Measurements from ENCODE around the gene CDKL5.

Gene CDKL5

GRCh38 chrX:18461431-18461830 lies 36.0 kb downstream of the CDKL5 start:
- DNase-seq, result no peak

- no peak for DNase-seq
These were observed 39.1 kb downstream of the CDKL5 start for GRCh38 chrX:18464499-18464898.

- no peak for DNase-seq
These were observed 39.6 kb downstream of the CDKL5 start for GRCh38 chrX:18465051-18465450.

- no peak for DNase-seq
These were observed 43.2 kb downstream of the CDKL5 start for GRCh38 chrX:18468599-18468998.

- DNase-seq, result no peak
These were observed 45.9 kb downstream of the CDKL5 start for GRCh38 chrX:18471296-18471695.

- no peak for DNase-seq
These were observed 65.6 kb downstream of the CDKL5 start for GRCh38 chrX:18490806-18491555.

GRCh38 chrX:18491587-18492340 lies 66.4 kb downstream of the CDKL5 start:
- DNase-seq, result no peak

- no peak for DNase-seq
These were observed 109.5 kb downstream of the CDKL5 start for GRCh38 chrX:18534949-18535348.

GRCh38 chrX:18537068-18537467 lies 111.7 kb downstream of the CDKL5 start:
- no peak for DNase-seq

GRCh38 chrX:18537524-18537923 lies 112.1 kb downstream of the CDKL5 start:
- DNase-seq, result no peak

GRCh38 chrX:18542131-18542530 lies 116.7 kb downstream of the CDKL5 start:
- DNase-seq, result no peak

- DNase-seq, result no peak
These were observed 117.5 kb downstream of the CDKL5 start for GRCh38 chrX:18542905-18543304.

GRCh38 chrX:18543738-18544137 lies 118.3 kb downstream of the CDKL5 start:
- no peak for DNase-seq

GRCh38 chrX:18545771-18546170 lies 120.4 kb downstream of the CDKL5 start:
- no peak for DNase-seq

GRCh38 chrX:18548996-18549395 lies 123.6 kb downstream of the CDKL5 start:
- DNase-seq, result no peak

GRCh38 chrX:18549643-18550042 lies 124.2 kb downstream of the CDKL5 start:
- DNase-seq, result no peak

GRCh38 chrX:18557879-18558278 lies 132.5 kb downstream of the CDKL5 start:
- DNase-seq, result no peak

GRCh38 chrX:18558799-18559198 lies 133.4 kb downstream of the CDKL5 start:
- no peak for DNase-seq

GRCh38 chrX:18561020-18561419 lies 135.6 kb downstream of the CDKL5 start:
- no peak for DNase-seq

GRCh38 chrX:18565727-18566126 lies 140.3 kb downstream of the CDKL5 start:
- no peak for DNase-seq

- DNase-seq, result no peak
These were observed 141.3 kb downstream of the CDKL5 start for GRCh38 chrX:18566748-18567147.

GRCh38 chrX:18573556-18573955 lies 148.1 kb downstream of the CDKL5 start:
- no peak for DNase-seq

- DNase-seq, result no peak
These were observed 149.2 kb downstream of the CDKL5 start for GRCh38 chrX:18574591-18574990.

GRCh38 chrX:18575744-18576143 lies 150.3 kb downstream of the CDKL5 start:
- no peak for DNase-seq

- no peak for DNase-seq
These were observed 152.0 kb downstream of the CDKL5 start for GRCh38 chrX:18577400-18577799.

Data from stimulated activated CD4-positive, alpha-beta T cell treated with anti-CD3 and anti-CD28 coated beads, Interleukin-2, amount 100 ng/mL, for 48 hours (primary cell).